Sigmoid colon (tissue), 7 donors: Measurements from ENCODE around the gene RAB37. TPM values are rescaled to one million over a fixed set of nuclear protein-coding genes. Genes with fewer than 3 reads are reported as not detected.
A peak's percentile ranks its signal among the peaks of the same experiment; 100 is the strongest.

Source experiments
- DNase-seq: peaks from one replicate; pipeline ENCODE4 v3.0.0-alpha.2; 2019
- H3K27ac ChIP-seq, 4 donors: fragments of 200-600 bp; sonication (generic); one replicate each; pipeline ENCODE4 v1.5.1; 2016 to 2019; ENCODE audit warnings: mild to moderate bottlenecking in 1 of 4
- H3K27me3 ChIP-seq, 3 donors: fragments of 200-600 bp; sonication (generic); one replicate each; pipeline ENCODE4 v1.5.1; 2019; ENCODE audit warnings: mild to moderate bottlenecking in 1 of 3
- H3K36me3 ChIP-seq, 4 donors: fragments of 200-600 bp; sonication (generic); one replicate each; pipeline ENCODE4 v1.5.1; 2016 to 2019
- H3K4me1 ChIP-seq, 4 donors: fragments of 200-600 bp; sonication (generic); one replicate each; pipeline ENCODE4 v1.5.1; 2017 to 2019
- H3K4me3 ChIP-seq, 4 donors: fragments of 200-600 bp; sonication (generic); one replicate each; pipeline ENCODE4 v1.5.1; 2017 to 2019; ENCODE audit warnings: mild to moderate bottlenecking in 2 of 4, moderate library complexity in 1 of 4
- H3K9me3 ChIP-seq, 4 donors: fragments of 200-600 bp in 3 of 4; sonication (generic) in 3 of 4; one replicate each; pipeline versions ENCODE4 v1.5.1 to v1.6.1; 2013 to 2019
- CTCF ChIP-seq, 4 experiments: fragments of 450-650 bp in 3 of 4; fragments of 200-600 bp in 1 of 4; IDR thresholded peaks; one replicate each; pipeline ENCODE4 v1.5.1; 2016 to 2019; ENCODE audit warnings: antibody characterized with exemption in 4 of 4, mild to moderate bottlenecking in 3 of 4, moderate library complexity in 2 of 4
- EP300 ChIP-seq, 4 donors: sonication (generic); formaldehyde crosslinking; IDR thresholded peaks; one replicate each; pipeline ENCODE4 v1.6.1; 2017; ENCODE audit warnings: antibody characterized with exemption in 4 of 4
- POLR2A ChIP-seq, 2 donors: fragments of 450-650 bp; IDR thresholded peaks; one replicate each; pipeline ENCODE4 v1.6.1; 2016; ENCODE audit warnings: antibody characterized with exemption in 2 of 2, mild to moderate bottlenecking in 2 of 2, moderate library complexity in 2 of 2
- POLR2AphosphoS5 ChIP-seq, 4 donors: sonication (generic); formaldehyde crosslinking; IDR thresholded peaks; one replicate each; pipeline ENCODE4 v1.6.1; 2017; ENCODE audit warnings: antibody characterized with exemption in 4 of 4
- whole genome bisulfite sequencing, 2 donors: extraction: QIAGEN DNeasy Blood & Tissue Kit; methylation state at CpG; one replicate each; pipeline ENCODE4 v1.1.7; 2013; 5-methylcytosine and 5-hydroxymethylcytosine counted together
- intact Hi-C: fragments of 100-400 bp; cut with DNase I; formaldehyde crosslinking; loops from one replicate; pipeline ENCODE4 v1.15.1; 2023
- polyA plus RNA-seq, 3 donors: library from polyadenylated mRNA; stranded (reverse); fragments of 200-250 nt; gene quantifications; one replicate each; pipeline ENCODE4 v1.2.3, GENCODE V29; 2013
- total RNA-seq, 4 donors: library from RNA; depleted of rRNA; stranded (reverse); fragments of >200 nt; gene quantifications; one replicate each; pipeline ENCODE4 v1.1.0, GENCODE V29; 2016
- donor health status: healthy with polysubstance abuse.
- donor health status: Bipolar disorder and iron deficiency.
- donor health status: healthy.

The RAB37 gene
- total and polyA plus RNA-seq, 7 donors = 0.54 to 28.8 (median 4.1) TPM

GRCh38 chr17:74764751-74765286 is 27.8 kb downstream of the RAB37 start:
- TF ChIP-seq POLR2AphosphoS5 (IDR thresholded peaks at IDR 0.05) (no peak), POLR2A (IDR thresholded peaks at IDR 0.05) (no peak), CTCF (IDR thresholded peaks at IDR 0.05) (no peak), EP300 (IDR thresholded peaks at IDR 0.05) (no peak)
- H3K27ac ChIP-seq = no peak overlapping the region
- no peaks in the 10 kb centered on the region for H3K27me3 ChIP-seq
- H3K36me3 ChIP-seq = no peaks in the 10 kb centered on the region
- H3K4me3 ChIP-seq = no peak overlapping the region
- H3K4me1 ChIP-seq = peaks cover 0 to 18% (median 11%) of the 10 kb centered on the region in 4 donors
- intact Hi-C loops = no loop called here
- no peak for DNase-seq
- no peaks in the 10 kb centered on the region for H3K9me3 ChIP-seq
- 84 to 89% methylated on average over 4 of the region's 4 CpGs for WGBS, 2 donors

GRCh38 chr17:74766413-74766812 is 29.4 kb downstream of the RAB37 start:
- Histone ChIP-seq H3K4me3 (no peak overlapping the region), H3K27me3 (no peaks in the 10 kb centered on the region), H3K36me3 (peaks cover 0 to 10% (median 8%) of the 10 kb centered on the region in 4 donors), H3K9me3 (no peaks in the 10 kb centered on the region), H3K27ac (no peak overlapping the region), H3K4me1 (peaks cover 0 to 18% (median 11%) of the 10 kb centered on the region in 4 donors)
- intact Hi-C loops = no loop called here
- TF ChIP-seq POLR2AphosphoS5 (IDR thresholded peaks at IDR 0.05) = no peak
- no peak for TF ChIP-seq POLR2A (IDR thresholded peaks at IDR 0.05)
- no peak for TF ChIP-seq CTCF (IDR thresholded peaks at IDR 0.05)
- TF ChIP-seq EP300 (IDR thresholded peaks at IDR 0.05) = no peak
- 86 to 87% methylated on average over 2 of the region's 2 CpGs for WGBS, 2 donors
- no peak for DNase-seq

- Histone ChIP-seq H3K36me3 (peaks cover 0 to 17% (median 15%) of the 10 kb centered on the region in 4 donors), H3K27ac (no peak overlapping the region), H3K9me3 (no peaks in the 10 kb centered on the region), H3K4me1 (peaks cover 0 to 18% (median 11%) of the 10 kb centered on the region in 4 donors), H3K4me3 (no peak overlapping the region), H3K27me3 (no peaks in the 10 kb centered on the region)
- no peak for TF ChIP-seq CTCF (IDR thresholded peaks at IDR 0.05)
- no peak for TF ChIP-seq EP300 (IDR thresholded peaks at IDR 0.05)
- no peak for TF ChIP-seq POLR2AphosphoS5 (IDR thresholded peaks at IDR 0.05)
- TF ChIP-seq POLR2A (IDR thresholded peaks at IDR 0.05) = no peak
- 82 to 88% methylated on average over 10 of the region's 10 CpGs for WGBS, 2 donors
- no peak for DNase-seq
- intact Hi-C loops = no loop called here
Observed at GRCh38 chr17:74767111-74767516, 30.1 kb downstream of the RAB37 start.

- Histone ChIP-seq H3K27ac (peak overlapping the region in 1 of 4 donors; percentile 13), H3K27me3 (no peaks in the 10 kb centered on the region), H3K9me3 (no peaks in the 10 kb centered on the region), H3K4me3 (no peak overlapping the region), H3K36me3 (peaks cover 7 to 28% (median 25%) of the 10 kb centered on the region in 4 donors), H3K4me1 (peaks cover 0 to 18% (median 11%) of the 10 kb centered on the region in 4 donors)
- intact Hi-C loops = no loop called here
- peak; percentile 81 for DNase-seq
- WGBS, 2 donors = 83 to 84% methylated on average over 17 of the region's 17 CpGs
- TF ChIP-seq POLR2A (IDR thresholded peaks at IDR 0.05) = no peak
- no peak for TF ChIP-seq EP300 (IDR thresholded peaks at IDR 0.05)
- TF ChIP-seq POLR2AphosphoS5 (IDR thresholded peaks at IDR 0.05) = no peak
- no peak for TF ChIP-seq CTCF (IDR thresholded peaks at IDR 0.05)
Observed at GRCh38 chr17:74768069-74768762, 31.2 kb downstream of the RAB37 start.
